Measurements from ENCODE around the gene UBE2Q1. TPM values are rescaled to one million over a fixed set of nuclear protein-coding genes. Genes with fewer than 3 reads are reported as not detected.

Gene UBE2Q1
- total and polyA plus RNA-seq, 2 experiments from 2014 or later, result 5.7 to 37.9 TPM

DNA sequence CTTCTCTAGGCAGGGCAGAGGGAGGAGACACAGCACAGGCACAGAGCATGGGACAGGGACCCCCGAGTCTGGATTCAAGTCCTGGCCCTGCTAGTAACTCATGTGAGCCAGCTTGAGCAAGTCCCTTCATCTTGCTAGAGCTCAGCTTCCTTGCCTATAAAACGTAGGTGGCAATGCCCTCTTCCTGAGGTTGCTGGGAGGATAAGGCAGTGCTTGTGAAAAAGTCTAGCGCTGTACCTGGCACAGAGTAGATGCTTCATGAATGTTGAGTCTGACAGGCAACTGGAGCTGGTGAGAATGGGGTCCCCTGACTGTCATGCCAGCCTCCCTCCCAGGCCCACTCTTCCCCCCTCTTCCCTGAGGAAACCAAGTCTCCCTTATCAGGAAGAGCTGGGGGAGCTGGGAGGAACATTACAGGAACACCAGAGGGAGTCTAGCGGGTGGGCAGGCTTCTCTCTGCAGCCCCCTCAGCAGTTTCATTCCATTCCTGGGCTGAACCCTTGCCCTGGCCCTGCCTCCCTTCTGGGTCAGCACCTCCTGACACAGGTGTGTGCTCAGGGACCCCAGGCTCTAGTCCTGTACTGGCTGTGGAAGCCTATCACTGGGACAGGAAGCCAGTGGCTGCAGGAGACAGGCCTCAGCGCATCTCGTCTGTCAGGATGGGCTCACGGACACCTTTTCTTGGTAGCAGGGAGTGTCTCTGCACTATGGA lies 19.0 kb upstream of the UBE2Q1 start:
- no peak overlapping the region for H3K9ac ChIP-seq
- TF ChIP-seq EZH2 (IDR thresholded peaks at IDR 0.05; ENCODE audit: insufficient read depth, poor library complexity, severe bottlenecking) (no peak), EZH2phosphoT487 (IDR thresholded peaks at IDR 0.05; ENCODE audit: insufficient read depth, low read depth) (no peak)
- no peaks in the 10 kb centered on the region for H3K27me3 ChIP-seq (replicated peaks; ENCODE audit: insufficient read depth)
- no peak overlapping the region for H3K4me3 ChIP-seq
- no peak overlapping the region for H3K27ac ChIP-seq
- peaks cover 9% of the 10 kb centered on the region; the same call in 1 of the 2 replicates for H3K36me3 ChIP-seq (ENCODE audit: low read depth)
- no peaks in the 10 kb centered on the region for H3K4me1 ChIP-seq (ENCODE audit: insufficient read depth)
- no peaks in the 10 kb centered on the region for H3K79me2 ChIP-seq (ENCODE audit: insufficient read depth)
- H3K4me2 ChIP-seq (ENCODE audit: unreplicated experiment), result no peak overlapping the region
- no peaks in the 10 kb centered on the region for H4K20me1 ChIP-seq (ENCODE audit: insufficient read depth)
- H3K9me3 ChIP-seq (ENCODE audit: low read depth), result no peaks in the 10 kb centered on the region
- no peak overlapping the region for H2AFZ ChIP-seq
- H3F3A ChIP-seq (ENCODE audit: insufficient read depth), result peaks cover 12% of the 10 kb centered on the region; the same call in 1 of the 2 replicates
- in situ Hi-C loops (cut with MboI), result no loop called here
- H3K9me2 ChIP-seq (ENCODE audit: insufficient read depth), result no peaks in the 10 kb centered on the region
- DNase-seq, result no peak
- WGBS, 2 experiments (ENCODE audit: low coverage in 1 of 2, low lambda C conversion rate in 2 of 2, missing lambda C conversion rate in 2 of 2), result 58 to 62% methylated on average over 7 of the region's 7 CpGs

DNA sequence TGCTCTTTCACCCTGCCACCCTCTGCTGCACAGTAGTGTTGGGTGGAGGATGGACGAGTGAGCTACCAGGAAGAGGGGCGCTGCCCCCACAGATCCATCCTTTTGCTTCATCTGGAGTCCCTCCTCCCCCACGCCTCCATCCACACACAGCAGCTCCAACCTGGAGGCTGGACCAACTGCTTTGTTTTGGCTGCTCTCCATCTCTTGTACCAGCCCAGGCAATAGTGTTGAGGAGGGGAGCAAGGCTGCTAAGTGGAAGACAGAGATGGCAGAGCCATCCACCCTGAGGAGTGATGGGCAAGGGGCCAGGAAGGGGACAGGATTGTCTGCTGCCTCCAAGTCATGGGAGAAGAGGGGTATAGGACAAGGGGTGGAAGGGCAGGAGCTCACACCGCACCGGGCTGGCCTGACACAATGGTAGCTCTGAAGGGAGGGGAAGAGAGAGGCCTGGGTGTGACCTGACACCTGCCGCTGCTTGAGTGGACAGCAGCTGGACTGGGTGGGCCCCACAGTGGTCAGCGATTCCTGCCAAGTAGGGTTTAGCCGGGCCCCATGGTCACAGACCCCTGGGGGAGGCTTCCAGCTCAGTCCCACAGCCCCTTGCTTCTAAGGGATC lies 17.6 kb upstream of the UBE2Q1 start:
- H3K4me1 ChIP-seq (ENCODE audit: insufficient read depth), result no peaks in the 10 kb centered on the region
- H3K9me2 ChIP-seq (ENCODE audit: insufficient read depth), result no peaks in the 10 kb centered on the region
- WGBS, 2 experiments (ENCODE audit: low coverage in 1 of 2, low lambda C conversion rate in 2 of 2, missing lambda C conversion rate in 2 of 2), result 84 to 97% methylated on average over 8 of the region's 8 CpGs
- no peaks in the 10 kb centered on the region for H3K9me3 ChIP-seq (ENCODE audit: low read depth)
- H3F3A ChIP-seq (ENCODE audit: insufficient read depth), result peaks cover 12% of the 10 kb centered on the region; the same call in 1 of the 2 replicates
- TF ChIP-seq EZH2 (IDR thresholded peaks at IDR 0.05; ENCODE audit: insufficient read depth, poor library complexity, severe bottlenecking) (no peak), EZH2phosphoT487 (IDR thresholded peaks at IDR 0.05; ENCODE audit: insufficient read depth, low read depth) (no peak)
- no peak overlapping the region for H3K4me2 ChIP-seq (ENCODE audit: unreplicated experiment)
- H4K20me1 ChIP-seq (ENCODE audit: insufficient read depth), result no peaks in the 10 kb centered on the region
- in situ Hi-C loops (cut with MboI), result no loop called here
- H3K27ac ChIP-seq, result no peak overlapping the region
- H3K4me3 ChIP-seq, result no peak overlapping the region
- H3K9ac ChIP-seq, result no peak overlapping the region
- no peaks in the 10 kb centered on the region for H3K27me3 ChIP-seq (replicated peaks; ENCODE audit: insufficient read depth)
- H2AFZ ChIP-seq, result no peak overlapping the region
- no peaks in the 10 kb centered on the region; the same call in 1 of the 2 replicates for H3K36me3 ChIP-seq (ENCODE audit: low read depth)
- H3K79me2 ChIP-seq (ENCODE audit: insufficient read depth), result no peaks in the 10 kb centered on the region
- no peak for DNase-seq

DNA sequence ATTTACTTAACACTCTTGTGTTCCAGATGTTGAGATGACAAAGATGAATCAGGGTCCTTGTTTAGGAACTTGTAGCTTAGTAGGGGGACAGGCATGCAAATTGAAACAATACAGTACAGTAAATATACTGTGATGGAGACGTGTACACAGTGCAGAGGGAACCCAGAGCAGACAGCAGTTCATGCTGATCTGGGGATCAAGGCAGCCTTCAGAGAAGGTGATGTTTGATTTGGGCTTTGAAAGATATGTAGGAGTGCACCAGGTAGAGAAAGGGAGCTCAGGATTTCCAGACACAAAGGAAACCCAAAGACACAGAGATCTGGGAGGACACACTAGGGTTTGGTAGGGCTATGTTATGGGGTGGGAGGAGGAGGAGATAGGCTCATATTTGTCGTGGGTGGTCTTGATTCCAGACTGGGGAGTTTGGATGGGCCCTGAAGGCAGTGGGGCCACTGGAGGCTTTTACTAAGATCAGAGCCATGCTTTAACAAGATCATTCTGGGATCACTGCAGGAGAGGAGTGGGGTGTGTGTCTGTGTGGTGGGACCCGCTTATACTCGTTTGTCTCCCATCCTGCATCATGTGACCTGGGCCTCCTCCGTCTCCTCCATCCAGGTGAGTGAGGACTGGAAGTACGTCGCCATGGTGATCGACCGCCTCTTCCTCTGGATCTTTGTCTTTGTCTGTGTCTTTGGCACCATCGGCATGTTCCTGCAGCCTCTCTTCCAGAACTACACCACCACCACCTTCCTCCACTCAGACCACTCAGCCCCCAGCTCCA lies 16.9 kb upstream of the UBE2Q1 start:
- Histone ChIP-seq H3F3A (ENCODE audit: insufficient read depth) (peaks cover 12% of the 10 kb centered on the region; the same call in 1 of the 2 replicates), H3K36me3 (ENCODE audit: low read depth) (no peaks in the 10 kb centered on the region; the same call in 1 of the 2 replicates)

DNA sequence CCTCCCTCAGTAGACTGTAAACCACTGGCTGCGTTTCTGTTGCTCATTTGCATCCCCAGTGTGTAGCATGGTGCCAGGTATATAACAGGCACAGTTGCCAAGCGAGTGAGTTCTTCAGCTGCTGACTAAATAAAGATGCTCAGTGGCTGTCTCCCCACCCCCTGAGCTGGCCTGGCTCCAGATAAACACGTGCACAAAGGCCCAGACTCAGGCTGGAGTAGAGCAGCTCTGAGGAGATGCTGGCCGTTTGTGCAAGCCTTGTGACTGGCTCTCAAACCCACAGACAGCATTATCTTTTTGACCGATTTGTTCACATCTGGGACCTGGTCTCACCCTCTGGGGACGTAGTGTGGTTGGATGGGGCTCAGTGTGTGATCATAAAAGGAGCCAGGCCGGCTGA lies 16.3 kb upstream of the UBE2Q1 start:
- Histone ChIP-seq H3K9me3 (ENCODE audit: low read depth) (no peaks in the 10 kb centered on the region), H3K79me2 (ENCODE audit: insufficient read depth) (no peaks in the 10 kb centered on the region), H4K20me1 (ENCODE audit: insufficient read depth) (no peaks in the 10 kb centered on the region), H3K36me3 (ENCODE audit: low read depth) (no peaks in the 10 kb centered on the region; the same call in 1 of the 2 replicates), H3K27me3 (replicated peaks; ENCODE audit: insufficient read depth) (no peaks in the 10 kb centered on the region), H3F3A (ENCODE audit: insufficient read depth) (peaks cover 12% of the 10 kb centered on the region; the same call in 1 of the 2 replicates), H2AFZ (no peak overlapping the region), H3K4me3 (no peak overlapping the region), H3K9me2 (ENCODE audit: insufficient read depth) (no peaks in the 10 kb centered on the region), H3K4me2 (ENCODE audit: unreplicated experiment) (no peak overlapping the region), H3K4me1 (ENCODE audit: insufficient read depth) (no peaks in the 10 kb centered on the region), H3K27ac (no peak overlapping the region), H3K9ac (no peak overlapping the region)
- in situ Hi-C loops (cut with MboI), result no loop called here
- 1 to 4% methylated on average over 7 of the region's 7 CpGs for WGBS, 2 experiments (ENCODE audit: low coverage in 1 of 2, low lambda C conversion rate in 2 of 2, missing lambda C conversion rate in 2 of 2)
- TF ChIP-seq EZH2phosphoT487 (IDR thresholded peaks at IDR 0.05; ENCODE audit: insufficient read depth, low read depth) (no peak), EZH2 (IDR thresholded peaks at IDR 0.05; ENCODE audit: insufficient read depth, poor library complexity, severe bottlenecking) (no peak)
- DNase-seq, result peak; percentile 60

More for the DNA sequence above, 16.9 kb upstream of the UBE2Q1 start:
- Histone ChIP-seq H3K4me3 (no peak overlapping the region), H3K79me2 (ENCODE audit: insufficient read depth) (no peaks in the 10 kb centered on the region), H2AFZ (no peak overlapping the region), H3K4me2 (ENCODE audit: unreplicated experiment) (no peak overlapping the region), H4K20me1 (ENCODE audit: insufficient read depth) (no peaks in the 10 kb centered on the region), H3K27ac (no peak overlapping the region), H3K9me3 (ENCODE audit: low read depth) (no peaks in the 10 kb centered on the region), H3K27me3 (replicated peaks; ENCODE audit: insufficient read depth) (no peaks in the 10 kb centered on the region), H3K9me2 (ENCODE audit: insufficient read depth) (no peaks in the 10 kb centered on the region), H3K4me1 (ENCODE audit: insufficient read depth) (no peaks in the 10 kb centered on the region), H3K9ac (no peak overlapping the region)
- 64 to 68% methylated on average over 10 of the region's 10 CpGs for WGBS, 2 experiments (ENCODE audit: low coverage in 1 of 2, low lambda C conversion rate in 2 of 2, missing lambda C conversion rate in 2 of 2)
- no peak for DNase-seq
- in situ Hi-C loops (cut with MboI), result no loop called here
- TF ChIP-seq EZH2 (IDR thresholded peaks at IDR 0.05; ENCODE audit: insufficient read depth, poor library complexity, severe bottlenecking), result no peak
- TF ChIP-seq EZH2phosphoT487 (IDR thresholded peaks at IDR 0.05; ENCODE audit: insufficient read depth, low read depth), result no peak

Measured in GM23248 (cell line).